Embryonic facial prominence (tissue), 1 donor: ENCODE measurements around the gene NOSTRIN.
"Not testable (repeated sequence)": the region's sequence is repeated elsewhere in the genome, so short reads cannot be mapped to it uniquely, and the experiment has no call there.

Source experiments
- DNase-seq: peaks from one replicate; pipeline ENCODE4 v3.0.0-alpha.2; 2016; ENCODE audit errors: extremely low spot score

NOSTRIN gene, protein sequence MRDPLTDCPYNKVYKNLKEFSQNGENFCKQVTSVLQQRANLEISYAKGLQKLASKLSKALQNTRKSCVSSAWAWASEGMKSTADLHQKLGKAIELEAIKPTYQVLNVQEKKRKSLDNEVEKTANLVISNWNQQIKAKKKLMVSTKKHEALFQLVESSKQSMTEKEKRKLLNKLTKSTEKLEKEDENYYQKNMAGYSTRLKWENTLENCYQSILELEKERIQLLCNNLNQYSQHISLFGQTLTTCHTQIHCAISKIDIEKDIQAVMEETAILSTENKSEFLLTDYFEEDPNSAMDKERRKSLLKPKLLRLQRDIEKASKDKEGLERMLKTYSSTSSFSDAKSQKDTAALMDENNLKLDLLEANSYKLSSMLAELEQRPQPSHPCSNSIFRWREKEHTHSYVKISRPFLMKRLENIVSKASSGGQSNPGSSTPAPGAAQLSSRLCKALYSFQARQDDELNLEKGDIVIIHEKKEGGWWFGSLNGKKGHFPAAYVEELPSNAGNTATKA

GRCh38 chr2:168801961-168802858 is at the start of gene NOSTRIN:
Gene NOSTRIN, plus strand, starts transcription at chr2:168802637. Its CDS starts 10 bp downstream, at chr2:168802647.
- no peak for DNase-seq

GRCh38 chr2:168753765-168754329 is 48.6 kb upstream of the NOSTRIN start:
- DNase-seq: no peak

- DNase-seq: no peak
Observed at GRCh38 chr2:168757223-168757622, 45.2 kb upstream of the NOSTRIN start.

- peak; percentile 16 for DNase-seq
Observed at GRCh38 chr2:168758970-168759820, 43.2 kb upstream of the NOSTRIN start.

- no peak for DNase-seq
Observed at GRCh38 chr2:168765401-168765800, 37.0 kb upstream of the NOSTRIN start.

DNA sequence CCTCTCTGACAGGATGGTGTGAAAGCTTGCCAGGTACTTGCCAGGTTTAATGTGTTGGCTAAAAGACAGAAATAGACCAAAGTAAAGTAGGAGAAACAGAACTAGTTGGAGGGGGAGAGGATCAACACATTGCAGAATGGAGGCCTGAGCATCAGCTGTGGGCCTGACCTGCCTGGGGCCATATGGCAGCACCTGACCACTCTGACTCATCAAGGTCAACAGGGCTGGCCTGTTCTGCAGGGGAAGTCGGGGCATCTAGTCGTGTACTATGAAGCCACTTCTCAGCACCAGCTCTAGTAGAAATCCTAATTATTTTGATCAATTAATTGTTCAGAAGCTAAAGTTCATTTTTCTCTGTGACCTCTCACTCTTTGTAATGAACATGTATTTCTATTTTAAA is 35.8 kb upstream of the NOSTRIN start:
- DNase-seq: no peak

- DNase-seq: no peak
Observed at GRCh38 chr2:168767258-168767657, 35.2 kb upstream of the NOSTRIN start.

- not testable (repeated sequence) for DNase-seq
Observed at GRCh38 chr2:168768357-168768756, 34.1 kb upstream of the NOSTRIN start.

GRCh38 chr2:168770796-168771195 is 31.6 kb upstream of the NOSTRIN start:
- DNase-seq: peak; percentile 10

- no peak for DNase-seq
Observed at GRCh38 chr2:168772704-168773103, 29.7 kb upstream of the NOSTRIN start.

DNA sequence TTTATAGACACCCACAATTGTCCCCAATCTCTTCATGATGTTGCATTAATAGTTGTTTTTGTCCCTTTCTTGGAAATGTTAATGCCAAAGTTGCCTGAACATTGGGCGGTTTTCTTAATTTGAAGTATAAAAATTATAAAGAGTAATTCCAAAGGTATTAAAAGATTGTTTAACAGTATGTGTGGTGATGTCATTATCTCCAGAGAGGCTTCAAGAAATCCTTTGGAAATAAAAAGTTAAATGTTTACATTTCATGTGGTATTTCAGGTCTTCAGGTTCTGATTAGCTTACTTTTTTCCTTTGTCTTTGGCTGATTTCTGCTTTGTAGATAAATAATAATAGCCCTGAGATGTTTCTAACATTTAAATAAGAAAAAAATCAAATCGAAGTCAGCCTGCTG is 29.3 kb upstream of the NOSTRIN start:
- no peak for DNase-seq

DNA sequence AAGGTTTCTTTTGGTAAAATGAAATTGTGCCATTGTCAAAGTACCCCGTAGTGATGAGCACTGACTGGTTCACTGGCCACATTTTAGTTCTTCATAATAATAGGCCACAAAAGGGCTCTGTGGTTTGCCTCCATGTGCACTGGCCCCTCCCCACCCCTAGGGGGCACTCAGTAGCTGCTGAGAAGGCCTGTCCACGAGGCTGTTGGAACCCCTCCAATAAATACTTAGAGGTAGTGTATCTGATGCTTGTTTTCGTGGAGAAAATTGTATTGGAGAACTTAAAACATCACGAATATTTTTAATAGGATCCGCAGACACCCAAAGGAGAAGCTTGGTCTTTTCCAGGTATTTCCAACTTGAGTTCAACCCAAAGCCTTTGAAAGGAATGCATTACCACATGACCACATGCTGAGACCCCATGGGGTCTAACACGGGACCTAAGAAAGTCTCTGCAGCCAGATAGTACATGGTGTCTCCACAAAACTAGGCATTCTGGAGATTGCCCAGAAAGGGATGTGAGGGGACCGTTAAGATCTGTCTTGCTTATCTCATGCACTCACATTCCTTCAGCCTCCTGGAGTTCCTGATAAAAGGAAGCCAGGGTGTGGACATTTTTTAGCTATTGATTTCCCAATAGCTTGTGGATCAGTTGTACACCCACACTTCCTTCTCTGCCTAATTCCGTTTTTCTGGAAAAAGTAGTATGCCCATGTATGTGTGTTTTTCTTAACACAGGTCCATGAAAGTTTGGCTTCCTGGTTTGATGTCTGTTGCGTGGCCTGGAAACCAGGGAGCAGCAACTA is 28.5 kb upstream of the NOSTRIN start:
- no peak for DNase-seq

GRCh38 chr2:168775837-168776236 is 26.6 kb upstream of the NOSTRIN start:
- no peak for DNase-seq

GRCh38 chr2:168780669-168781071 is 21.8 kb upstream of the NOSTRIN start:
- DNase-seq: no peak

DNA sequence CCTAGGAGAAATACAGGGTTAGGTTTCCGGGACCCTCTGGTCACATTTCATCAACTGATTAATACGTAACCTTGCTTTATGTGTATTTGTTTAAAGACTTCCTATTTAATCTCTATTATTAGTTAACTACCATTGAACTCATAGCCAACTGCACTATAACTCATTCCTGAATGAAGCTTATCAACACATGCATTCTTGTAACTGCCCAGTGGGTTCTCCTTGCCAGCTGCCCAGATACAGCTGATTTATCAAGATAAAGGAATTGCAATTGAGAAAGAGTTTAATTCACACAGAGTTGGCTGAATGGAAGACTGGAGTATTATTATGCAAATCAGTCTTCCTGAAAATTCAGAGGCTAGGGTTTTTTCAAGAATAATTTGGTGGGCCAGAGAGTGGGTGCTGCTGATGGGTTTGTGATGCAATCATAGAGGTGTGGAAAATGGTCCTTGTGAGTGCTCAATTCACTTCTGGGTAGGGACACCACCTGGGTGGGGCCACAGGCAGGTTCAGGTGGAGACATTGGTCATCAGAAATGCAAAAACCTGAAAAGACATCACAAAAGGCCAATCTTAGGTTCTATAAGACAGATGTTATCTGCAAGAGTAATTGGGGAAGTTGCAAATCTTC is 21.1 kb upstream of the NOSTRIN start:
- DNase-seq: no peak

DNA sequence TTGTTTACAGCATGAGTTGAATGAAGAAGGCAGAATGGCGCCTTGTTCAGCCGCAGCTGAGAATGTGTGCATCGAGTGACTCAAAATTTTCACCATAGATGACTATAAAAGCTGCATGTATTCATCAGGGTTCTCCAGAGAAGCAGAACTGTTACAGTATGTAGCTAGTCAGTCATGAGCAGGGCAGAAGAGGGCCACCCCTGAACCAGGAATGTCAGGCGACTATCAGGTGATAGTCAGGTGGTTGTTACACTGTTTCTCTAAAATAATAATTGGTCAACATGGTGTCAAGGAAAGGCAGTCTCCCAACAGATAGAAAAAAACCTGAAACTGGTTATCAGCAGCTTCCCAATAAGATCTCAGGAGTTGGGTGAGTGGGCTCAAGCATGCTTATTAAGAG is 20.2 kb upstream of the NOSTRIN start:
- DNase-seq: no peak

DNA sequence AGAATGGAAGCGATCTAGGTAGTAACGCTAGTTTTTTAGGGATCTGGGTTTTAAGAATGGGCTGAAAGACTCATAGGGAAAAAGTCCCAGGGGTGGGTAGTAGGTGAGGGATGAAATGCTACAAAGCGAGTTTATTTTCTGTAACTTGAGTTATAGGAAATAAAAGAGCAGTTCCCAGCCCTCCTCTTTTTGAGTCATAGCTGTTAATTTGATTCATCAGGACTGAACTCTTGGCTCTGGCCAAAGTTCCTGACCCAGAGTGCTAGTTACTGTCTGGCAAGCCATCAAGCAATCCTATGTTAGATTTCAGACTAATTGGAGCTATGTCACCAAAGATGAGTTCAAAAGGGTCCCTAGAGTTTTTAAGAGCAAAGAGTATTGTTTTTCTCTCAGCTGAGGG is 17.4 kb upstream of the NOSTRIN start:
- no peak for DNase-seq

GRCh38 chr2:168787098-168787781 is 15.2 kb upstream of the NOSTRIN start:
- DNase-seq: no peak

- DNase-seq: no peak
Observed at GRCh38 chr2:168787782-168788376, 14.6 kb upstream of the NOSTRIN start.
